GM12864 (cell line): Measurements from ENCODE around the gene PSMG2.
"Not testable (repeated sequence)": the region's sequence is repeated elsewhere in the genome, so short reads cannot be mapped to it uniquely, and the experiment has no call there.

ENCODE experiments used
- DNase-seq: peaks from one replicate; pipeline ENCODE4 v3.0.0-alpha.2; 2011; ENCODE audit warnings: low read depth
- H3K4me3 ChIP-seq: 2 replicates; pipeline ENCODE4 v1.5.1; 2011; ENCODE audit warnings: mild to moderate bottlenecking, low read depth, low read length, control low read depth
- TF ChIP-seq, protein P1 (sequence below): IDR thresholded peaks from 2 replicates; pipeline ENCODE4 v1.5.1; 2011; ENCODE audit warnings: low read depth, mild to moderate bottlenecking, moderate library complexity, low read length, control low read depth, inconsistent platforms; ENCODE audit errors: missing control alignments

PSMG2 gene

DNA sequence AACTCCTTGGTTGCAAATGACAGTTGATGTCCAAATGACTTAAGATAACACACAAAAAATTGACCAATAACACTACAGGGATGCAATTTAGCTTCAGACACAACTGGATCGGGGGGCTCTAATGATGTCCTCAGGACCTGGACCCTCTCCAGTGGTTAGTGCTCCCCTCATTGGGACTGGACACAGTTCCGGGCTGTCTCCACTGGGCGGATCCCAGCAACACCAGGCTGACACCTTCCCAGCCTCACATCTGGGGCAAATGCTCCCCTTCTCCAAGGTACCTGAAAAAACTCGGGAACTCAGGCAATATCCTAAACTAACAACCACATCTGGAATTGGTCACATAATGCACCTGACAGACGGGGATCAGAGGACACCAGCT, 48.7 kb downstream of the PSMG2 start:
- DNase-seq, result no peak
- TF ChIP-seq, protein P1, sequence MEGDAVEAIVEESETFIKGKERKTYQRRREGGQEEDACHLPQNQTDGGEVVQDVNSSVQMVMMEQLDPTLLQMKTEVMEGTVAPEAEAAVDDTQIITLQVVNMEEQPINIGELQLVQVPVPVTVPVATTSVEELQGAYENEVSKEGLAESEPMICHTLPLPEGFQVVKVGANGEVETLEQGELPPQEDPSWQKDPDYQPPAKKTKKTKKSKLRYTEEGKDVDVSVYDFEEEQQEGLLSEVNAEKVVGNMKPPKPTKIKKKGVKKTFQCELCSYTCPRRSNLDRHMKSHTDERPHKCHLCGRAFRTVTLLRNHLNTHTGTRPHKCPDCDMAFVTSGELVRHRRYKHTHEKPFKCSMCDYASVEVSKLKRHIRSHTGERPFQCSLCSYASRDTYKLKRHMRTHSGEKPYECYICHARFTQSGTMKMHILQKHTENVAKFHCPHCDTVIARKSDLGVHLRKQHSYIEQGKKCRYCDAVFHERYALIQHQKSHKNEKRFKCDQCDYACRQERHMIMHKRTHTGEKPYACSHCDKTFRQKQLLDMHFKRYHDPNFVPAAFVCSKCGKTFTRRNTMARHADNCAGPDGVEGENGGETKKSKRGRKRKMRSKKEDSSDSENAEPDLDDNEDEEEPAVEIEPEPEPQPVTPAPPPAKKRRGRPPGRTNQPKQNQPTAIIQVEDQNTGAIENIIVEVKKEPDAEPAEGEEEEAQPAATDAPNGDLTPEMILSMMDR, result no peak
- no peak overlapping the region for H3K4me3 ChIP-seq

DNA sequence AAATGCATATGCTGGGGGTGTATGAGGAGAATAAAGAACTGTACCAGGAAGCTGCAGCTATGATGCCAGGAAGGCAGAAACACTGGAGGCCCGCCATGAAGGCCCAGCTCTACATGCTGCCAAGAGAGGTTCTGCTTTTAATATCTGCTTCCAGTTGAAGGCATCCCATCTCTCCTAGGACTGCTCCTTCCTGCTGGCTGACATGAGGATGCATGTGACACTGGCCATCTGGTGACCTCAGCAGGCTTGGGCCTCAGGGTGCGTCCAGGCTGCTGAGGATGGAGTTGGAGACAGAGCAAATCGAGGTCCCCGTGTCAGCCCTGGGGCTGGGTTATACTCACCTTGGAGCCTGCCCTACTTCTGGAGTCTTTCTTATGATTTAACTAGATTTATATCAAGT, 49.0 kb downstream of the PSMG2 start:
- TF ChIP-seq, protein P1, result no peak

DNA sequence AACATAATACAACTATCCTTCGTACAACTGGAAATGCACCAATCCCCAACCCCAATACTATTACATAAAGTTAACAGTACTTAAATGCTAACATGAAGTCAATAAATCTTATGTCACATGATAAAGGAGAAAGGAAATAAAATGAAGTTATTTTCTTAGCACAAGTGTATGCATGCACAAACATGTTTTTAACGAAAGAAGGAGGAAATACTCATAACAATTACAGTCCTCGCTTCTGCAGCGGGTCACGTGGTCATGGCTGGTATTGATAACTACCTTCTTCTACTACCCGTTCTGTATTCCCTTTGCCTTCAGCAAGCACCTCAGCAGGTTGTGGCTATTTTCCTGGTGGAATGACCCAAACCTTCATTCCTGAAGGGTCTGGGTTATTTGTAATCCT, 51.7 kb downstream of the PSMG2 start:
- no peak overlapping the region for H3K4me3 ChIP-seq
- TF ChIP-seq, protein P1, result no peak
- no peak for DNase-seq

More for the DNA sequence above, 49.0 kb downstream of the PSMG2 start:
- no peak for DNase-seq
- H3K4me3 ChIP-seq, result no peak overlapping the region

DNA sequence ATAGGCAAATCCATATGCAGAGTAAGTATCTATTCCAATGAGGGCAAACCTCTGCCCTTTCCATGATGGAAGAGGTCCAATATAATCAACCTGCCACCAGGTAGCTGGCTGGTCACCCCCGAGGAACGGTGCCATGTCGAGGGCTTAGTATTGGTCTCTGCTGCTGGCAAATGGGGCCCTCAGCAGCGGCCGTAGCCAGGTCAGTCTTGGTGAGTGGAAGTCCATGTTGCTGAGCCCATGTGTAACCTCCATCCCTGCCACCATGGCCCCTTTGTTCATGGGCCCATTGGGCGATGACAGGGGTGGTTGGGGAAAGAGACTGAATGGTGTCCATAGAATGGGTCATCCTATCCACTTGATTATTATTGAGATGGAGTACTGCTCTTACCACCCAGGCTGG, 52.8 kb downstream of the PSMG2 start:
- not testable (repeated sequence) for H3K4me3 ChIP-seq, DNase-seq

DNA sequence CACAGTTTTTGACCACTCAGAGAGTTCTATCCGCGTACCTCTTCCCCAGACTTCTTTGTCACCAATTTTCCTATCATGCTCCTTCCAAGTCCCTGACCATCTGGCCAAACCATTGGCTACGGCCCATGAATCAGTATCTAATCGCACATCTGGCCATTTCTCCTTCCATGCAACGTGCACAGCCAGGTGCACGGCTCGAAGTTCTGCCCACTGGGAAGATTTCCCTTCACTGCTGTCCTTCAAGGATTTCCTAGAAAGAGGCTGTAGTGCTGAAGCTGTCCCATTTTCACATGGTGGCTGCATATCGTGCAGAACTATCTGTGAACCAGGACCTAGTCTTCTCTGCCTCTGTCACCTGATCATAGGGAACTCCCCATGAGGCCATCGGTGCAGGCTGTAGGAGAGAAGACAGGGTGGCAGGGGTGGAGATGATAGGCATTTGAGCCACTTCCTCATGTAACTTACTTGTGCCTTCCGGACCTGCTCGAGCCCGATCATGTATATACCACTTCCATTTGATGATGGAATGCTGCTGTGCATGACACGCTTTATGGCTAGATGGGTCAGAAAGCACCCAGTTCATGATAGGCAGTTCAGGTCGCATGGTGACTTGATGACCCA, 53.9 kb downstream of the PSMG2 start:
- H3K4me3 ChIP-seq, DNase-seq: not testable (repeated sequence)

DNA sequence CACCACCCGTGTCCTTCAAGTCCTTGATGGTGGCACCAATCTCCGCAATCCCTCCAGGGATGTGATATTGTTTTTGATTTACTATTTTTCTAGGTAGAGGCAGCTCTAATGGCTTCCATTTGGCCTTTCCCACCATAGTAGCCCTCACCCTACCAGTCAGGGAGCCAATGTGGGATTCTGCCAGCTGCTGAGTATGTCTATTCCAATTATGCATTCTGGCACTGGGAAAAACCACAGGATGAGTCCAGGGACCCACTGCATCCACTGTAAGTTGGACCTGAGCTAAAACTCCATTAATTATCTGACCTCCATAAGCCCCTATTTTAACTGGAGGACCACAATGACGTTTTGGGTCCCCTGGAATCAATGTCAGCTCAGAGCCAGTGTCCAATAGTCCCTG, 55.7 kb downstream of the PSMG2 start:
- DNase-seq, H3K4me3 ChIP-seq: not testable (repeated sequence)

DNA sequence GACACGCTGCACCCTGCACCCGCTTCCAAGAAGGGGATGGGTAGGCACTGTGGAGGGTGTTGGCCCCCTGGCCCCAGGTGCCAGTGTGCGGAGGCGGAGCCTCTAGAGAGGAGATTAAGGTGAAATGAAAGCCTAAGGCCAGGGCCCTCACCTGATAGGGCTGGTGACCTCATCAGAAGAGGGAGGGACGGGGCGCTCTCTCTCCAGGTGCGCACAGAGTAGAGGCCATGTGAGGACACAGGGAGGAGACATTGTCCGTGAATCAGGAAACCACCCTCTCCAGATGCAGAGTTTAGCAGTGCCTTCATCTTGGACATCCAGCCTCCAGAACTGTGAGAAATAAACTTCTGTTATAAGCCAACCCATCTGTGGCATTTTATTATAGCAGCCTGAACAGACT, 62.3 kb downstream of the PSMG2 start:
- no peak for DNase-seq
- TF ChIP-seq, protein P1, result no peak
- no peak overlapping the region for H3K4me3 ChIP-seq

DNA sequence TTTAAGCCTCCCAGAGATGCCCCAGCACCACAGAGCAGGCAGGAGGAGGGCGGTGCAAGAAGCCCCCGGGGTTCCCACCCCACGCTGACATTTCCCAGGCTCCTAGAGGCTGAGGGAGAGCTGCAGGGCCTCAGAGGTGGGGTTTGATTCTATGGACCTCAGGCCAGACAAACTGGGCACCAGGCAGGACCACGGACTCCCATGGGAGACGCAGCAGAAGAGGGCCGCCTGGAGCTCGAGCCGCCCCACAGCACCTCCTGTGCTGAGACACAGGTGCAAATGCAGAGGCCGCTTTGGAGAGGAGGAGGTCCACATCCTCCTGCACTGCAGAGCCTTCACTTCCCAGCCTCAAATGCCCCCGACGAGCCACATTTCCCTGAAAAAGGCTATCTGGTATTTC, 62.7 kb downstream of the PSMG2 start:
- no peak for DNase-seq
- no peak overlapping the region for H3K4me3 ChIP-seq

More for the DNA sequence above, 62.7 kb downstream of the PSMG2 start:
- TF ChIP-seq, protein P1, result no peak
